Neutrophil (primary cell): ENCODE data around the gene LARGE1.

Source experiments
- H3K27ac ChIP-seq: fragments of 200-600 bp; sonication (generic); 2 replicates; pipeline ENCODE4 v1.5.1; 2016; ENCODE audit warnings: mild to moderate bottlenecking, moderate library complexity
- H3K27me3 ChIP-seq: fragments of 200-600 bp; sonication (generic); 2 replicates; pipeline ENCODE4 v1.6.0; 2016; ENCODE audit warnings: mild to moderate bottlenecking
- H3K36me3 ChIP-seq: fragments of 200-600 bp; sonication (generic); 2 replicates; pipeline ENCODE4 v1.5.1; 2017
- H3K4me1 ChIP-seq, 2 experiments: fragments of 200-600 bp in 1 of 2; sonication (generic) in 1 of 2; 1 replicate in 1 of 2; 2 replicates in 1 of 2; pipeline versions ENCODE4 v1.5.1 to v1.6.1; 2013 to 2016; ENCODE audit warnings: low read depth in 1 of 2, low read length in 1 of 2, mild to moderate bottlenecking in 1 of 2, moderate library complexity in 1 of 2; ENCODE audit not compliant: control insufficient read depth in 1 of 2, insufficient read depth in 1 of 2
- H3K4me3 ChIP-seq, 2 experiments: fragments of 200-600 bp in 1 of 2; sonication (generic) in 1 of 2; 1 replicate in 1 of 2; 2 replicates in 1 of 2; pipeline ENCODE4 v1.5.1; 2013 to 2016; ENCODE audit warnings: low read depth in 1 of 2, low read length in 1 of 2, mild to moderate bottlenecking in 1 of 2, moderate library complexity in 1 of 2
- H3K9me3 ChIP-seq: fragments of 200-600 bp; sonication (generic); 2 replicates; pipeline ENCODE4 v1.5.1; 2016
- CTCF ChIP-seq: fragments of 200-600 bp; sonication (generic); IDR thresholded peaks from 2 replicates; pipeline ENCODE4 v1.5.1; 2016; ENCODE audit warnings: antibody characterized with exemption

LARGE1 gene

GRCh38 chr22:33335611-33336279 is 584.5 kb downstream of the LARGE1 start:
- Histone ChIP-seq H3K27me3 (no peaks in the 10 kb centered on the region), H3K9me3 (no peaks in the 10 kb centered on the region), H3K36me3 (no peaks in the 10 kb centered on the region), H3K4me3 (no peak overlapping the region), H3K27ac (no peak overlapping the region), H3K4me1 (no peaks in the 10 kb centered on the region)
- no peak for TF ChIP-seq CTCF

GRCh38 chr22:33332538-33332937 is 587.7 kb downstream of the LARGE1 start:
- no peak for TF ChIP-seq CTCF

GRCh38 chr22:33331017-33331416 is 589.3 kb downstream of the LARGE1 start:
- no peak overlapping the region for H3K27ac ChIP-seq
- no peaks in the 10 kb centered on the region for H3K9me3 ChIP-seq
- H3K36me3 ChIP-seq, result no peaks in the 10 kb centered on the region
- TF ChIP-seq CTCF, result no peak
- no peaks in the 10 kb centered on the region for H3K27me3 ChIP-seq
- H3K4me1 ChIP-seq, result no peaks in the 10 kb centered on the region
- no peak overlapping the region for H3K4me3 ChIP-seq

More at GRCh38 chr22:33332538-33332937, 587.7 kb downstream of the LARGE1 start:
- no peak overlapping the region for H3K4me3 ChIP-seq
- no peaks in the 10 kb centered on the region for H3K36me3 ChIP-seq
- H3K9me3 ChIP-seq, result no peaks in the 10 kb centered on the region
- no peaks in the 10 kb centered on the region for H3K4me1 ChIP-seq
- H3K27ac ChIP-seq, result no peak overlapping the region
- no peaks in the 10 kb centered on the region for H3K27me3 ChIP-seq

GRCh38 chr22:33330534-33330933 is 589.7 kb downstream of the LARGE1 start:
- Histone ChIP-seq H3K27ac (no peak overlapping the region), H3K27me3 (no peaks in the 10 kb centered on the region), H3K36me3 (no peaks in the 10 kb centered on the region), H3K4me3 (no peak overlapping the region), H3K9me3 (no peaks in the 10 kb centered on the region), H3K4me1 (no peaks in the 10 kb centered on the region)
- no peak for TF ChIP-seq CTCF

- no peaks in the 10 kb centered on the region for H3K9me3 ChIP-seq
- no peak for TF ChIP-seq CTCF
- no peaks in the 10 kb centered on the region for H3K4me1 ChIP-seq
- no peaks in the 10 kb centered on the region for H3K36me3 ChIP-seq
- H3K27me3 ChIP-seq, result no peaks in the 10 kb centered on the region
- no peak overlapping the region for H3K27ac ChIP-seq
- no peak overlapping the region for H3K4me3 ChIP-seq
These were observed 590.9 kb downstream of the LARGE1 start for GRCh38 chr22:33329398-33329797.
